D721Med (cell line): ENCODE measurements around the gene LTB4R.

Experiments
- DNase-seq: peaks from one replicate; pipeline ENCODE4 v3.0.0; 2011; ENCODE audit warnings: low spot score; ENCODE audit not compliant: insufficient read length
- FAIRE-seq: peaks from 2 replicates; lab custom pipeline; 2011; peaks lifted over from hg19 to GRCh38; lab: Jason Lieb, UNC
- CTCF ChIP-seq: IDR thresholded peaks from 2 replicates; pipeline ENCODE4 v1.5.1; 2012; ENCODE audit warnings: mild to moderate bottlenecking, control low read depth; ENCODE audit not compliant: insufficient read depth; ENCODE audit errors: missing control alignments

Gene LTB4R

GRCh38 chr14:24331731-24332267 lies 20.5 kb downstream of the LTB4R start:
- no peak for TF ChIP-seq CTCF
- DNase-seq (no peak), FAIRE-seq (no peak)

- TF ChIP-seq CTCF = peak; percentile 52
- peak; percentile 84 for DNase-seq
- no peak for FAIRE-seq
Observed at GRCh38 chr14:24332268-24332993, 21.1 kb downstream of the LTB4R start.

GRCh38 chr14:24334431-24335291 lies 23.4 kb downstream of the LTB4R start, which contains the start of gene ADCY4:
Gene ADCY4 (minus strand): TSS chr14:24335071. CDS start chr14:24334652, 419 bp downstream.
- no peak for DNase-seq
- no peak for FAIRE-seq
- no peak for TF ChIP-seq CTCF

GRCh38 chr14:24335461-24336171 lies 24.3 kb downstream of the LTB4R start:
- no peak for DNase-seq
- no peak for TF ChIP-seq CTCF
- no peak for FAIRE-seq

GRCh38 chr14:24337144-24337823 lies 26.0 kb downstream of the LTB4R start:
- FAIRE-seq (no peak), DNase-seq (no peak)
- no peak for TF ChIP-seq CTCF

- no peak for TF ChIP-seq CTCF
- FAIRE-seq (no peak), DNase-seq (no peak)
Observed at GRCh38 chr14:24337824-24338175, 26.5 kb downstream of the LTB4R start.
